Choroid plexus epithelial cell (primary cell): ENCODE data around the gene OPCML.

Experiments
- DNase-seq: peaks from one replicate; pipeline ENCODE4 v3.0.0-alpha.2; 2010; ENCODE audit warnings: low read depth
- H3K4me3 ChIP-seq: 2 replicates; pipeline ENCODE4 v1.5.1; 2011; ENCODE audit warnings: low read depth, mild to moderate bottlenecking, control low read depth, low read length, moderate library complexity
- CTCF ChIP-seq: conservative IDR thresholded peaks from 2 replicates; pipeline ENCODE4 v1.5.1; 2011; ENCODE audit warnings: low read depth, mild to moderate bottlenecking, control low read depth, inconsistent platforms, low read length, moderate library complexity

The OPCML gene

GRCh38 chr11:133011604-133012003 lies 520.7 kb downstream of the OPCML start:
- no peak for TF ChIP-seq CTCF
- no peak for DNase-seq
- no peak overlapping the region for H3K4me3 ChIP-seq

GRCh38 chr11:133007027-133007584 lies 525.2 kb downstream of the OPCML start:
- no peak for DNase-seq
- no peak for TF ChIP-seq CTCF

GRCh38 chr11:133004369-133004768 lies 527.9 kb downstream of the OPCML start:
- no peak overlapping the region for H3K4me3 ChIP-seq
- no peak for DNase-seq
- no peak for TF ChIP-seq CTCF

More at GRCh38 chr11:133007027-133007584, 525.2 kb downstream of the OPCML start:
- H3K4me3 ChIP-seq: no peak overlapping the region

- TF ChIP-seq CTCF: no peak
- no peak for DNase-seq
- H3K4me3 ChIP-seq: no peak overlapping the region
These were observed 532.8 kb downstream of the OPCML start for GRCh38 chr11:132999516-132999915.

- H3K4me3 ChIP-seq: no peak overlapping the region
- DNase-seq: no peak
- TF ChIP-seq CTCF: no peak
These were observed 533.3 kb downstream of the OPCML start for GRCh38 chr11:132999031-132999430.

GRCh38 chr11:132997396-132997795 lies 534.9 kb downstream of the OPCML start:
- no peak for TF ChIP-seq CTCF
- H3K4me3 ChIP-seq: no peak overlapping the region
- DNase-seq: no peak

GRCh38 chr11:132994966-132995365 lies 537.3 kb downstream of the OPCML start:
- DNase-seq: no peak
- no peak overlapping the region for H3K4me3 ChIP-seq
- no peak for TF ChIP-seq CTCF
